Fibroblast of peridontal ligament (primary cell): ENCODE data around the gene CYTH3.

Experiments
- DNase-seq: peaks from one replicate; pipeline ENCODE4 v3.0.0-alpha.2; 2010; ENCODE audit errors: extremely low read depth

Gene CYTH3

DNA sequence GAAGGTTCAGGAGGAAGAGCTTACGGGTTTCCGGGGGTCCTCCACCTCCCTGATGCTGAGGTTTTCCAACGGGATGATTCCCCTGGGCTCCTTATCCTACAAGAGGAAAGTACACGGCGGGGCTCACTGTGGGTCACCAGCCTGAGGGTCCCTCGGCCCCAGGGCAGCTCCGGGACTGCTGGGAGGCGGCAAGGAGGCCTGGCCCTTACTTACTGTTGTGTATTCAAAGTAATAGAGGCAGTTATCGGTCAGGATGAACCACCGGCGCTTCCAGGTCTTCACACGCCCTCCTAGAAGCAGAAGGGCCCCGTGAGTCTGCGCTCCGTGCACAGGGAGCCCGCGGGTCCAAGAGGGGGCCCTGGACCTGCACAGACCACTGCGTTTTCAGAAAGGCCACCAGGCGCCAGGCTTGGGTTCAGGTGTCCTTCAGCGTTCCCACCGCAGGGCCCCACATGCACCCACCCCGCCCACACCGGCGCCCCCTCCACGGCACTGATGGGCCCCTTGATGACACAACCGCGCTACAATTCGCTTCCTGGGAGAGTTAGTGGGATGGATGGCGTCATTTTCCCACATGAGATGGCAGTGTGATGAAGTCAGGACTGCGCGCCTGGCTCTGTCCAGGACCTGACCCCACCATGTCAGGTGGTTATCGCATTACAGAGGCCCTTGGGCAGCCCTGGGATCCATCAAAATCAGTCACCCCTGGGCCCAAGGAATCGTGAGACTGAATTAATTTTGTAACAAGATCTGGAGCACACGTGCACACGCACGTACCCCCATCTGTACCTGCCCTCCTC, 106.7 kb downstream of the CYTH3 start:
- DNase-seq = no peak

DNA sequence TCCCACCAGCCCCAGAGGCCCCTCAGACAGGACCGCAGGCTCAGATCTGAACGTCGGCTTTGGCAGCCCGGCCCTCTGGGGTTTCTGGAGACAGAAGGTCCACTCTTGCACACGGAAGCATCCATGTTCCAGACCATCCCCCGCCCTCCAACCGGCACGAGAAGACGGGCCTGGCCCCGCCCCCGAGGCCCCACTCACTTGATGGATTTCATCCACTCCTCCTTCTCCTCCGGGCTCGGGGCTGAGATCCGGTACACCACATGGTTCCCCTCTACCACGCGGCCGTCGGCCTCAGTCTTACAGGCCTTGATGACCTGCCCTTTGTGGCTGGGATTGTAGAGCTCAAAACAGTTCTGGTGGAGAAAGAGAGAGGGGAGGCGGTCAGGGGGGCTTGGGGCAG, 107.3 kb downstream of the CYTH3 start:
- DNase-seq = no peak

DNA sequence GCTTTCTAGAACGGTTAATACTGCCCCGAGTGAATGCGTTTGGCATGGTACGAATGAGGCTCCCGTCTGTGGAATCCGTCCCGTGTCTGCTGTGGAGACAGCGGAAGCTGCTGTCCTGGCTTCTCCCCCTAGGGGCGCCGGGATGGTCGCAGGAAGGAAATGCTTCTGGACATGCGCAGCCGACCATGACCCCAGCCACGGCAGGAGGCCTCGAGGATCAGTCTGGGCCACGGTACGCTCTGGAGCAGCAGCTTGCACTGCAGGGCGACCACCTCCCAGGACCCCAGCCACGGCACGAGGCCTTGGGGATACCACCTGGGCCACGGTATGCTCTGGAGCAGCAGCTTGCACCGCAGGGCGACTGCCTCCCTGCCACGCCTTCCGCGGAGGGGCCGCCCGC, 107.9 kb downstream of the CYTH3 start:
- no peak for DNase-seq

DNA sequence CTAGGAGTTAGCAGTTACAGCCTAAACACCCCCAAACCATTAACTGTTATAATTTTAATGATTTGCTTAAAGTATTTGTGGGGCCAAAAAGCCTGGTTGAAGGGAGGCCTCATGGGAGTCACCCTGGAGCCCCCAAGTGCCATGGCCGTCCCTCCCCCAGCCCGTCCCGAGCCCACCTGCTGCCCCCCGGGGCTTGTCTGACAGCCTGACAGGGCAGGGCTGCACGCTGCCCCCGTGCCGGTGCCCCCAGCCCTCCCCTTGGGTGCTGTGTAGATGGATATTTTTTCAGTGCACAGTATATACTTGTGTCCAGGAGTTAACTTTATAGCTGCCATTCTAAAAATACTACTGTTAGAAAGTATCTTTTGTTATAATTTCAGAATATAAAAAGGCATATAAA, 108.4 kb downstream of the CYTH3 start:
- DNase-seq = no peak

DNA sequence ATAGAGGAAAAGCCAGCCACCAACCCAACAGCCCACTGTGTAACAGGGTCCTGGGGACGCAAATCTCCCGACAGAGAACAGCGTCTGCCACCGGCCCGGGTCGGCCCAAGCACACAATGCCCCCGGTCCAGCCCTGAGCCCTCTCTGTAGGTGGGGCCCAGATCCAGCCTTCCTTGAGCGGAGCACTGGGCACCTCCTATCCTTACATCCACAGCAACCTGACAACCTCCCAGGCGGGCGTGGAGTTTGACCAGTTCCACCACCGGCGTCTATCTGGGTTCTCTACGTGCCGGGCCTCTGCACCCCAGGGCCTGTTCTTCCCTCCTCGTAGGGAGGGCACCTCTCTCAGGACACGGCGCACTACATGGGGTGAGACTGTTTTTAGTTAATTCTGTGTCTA, 109.0 kb downstream of the CYTH3 start:
- no peak for DNase-seq

DNA sequence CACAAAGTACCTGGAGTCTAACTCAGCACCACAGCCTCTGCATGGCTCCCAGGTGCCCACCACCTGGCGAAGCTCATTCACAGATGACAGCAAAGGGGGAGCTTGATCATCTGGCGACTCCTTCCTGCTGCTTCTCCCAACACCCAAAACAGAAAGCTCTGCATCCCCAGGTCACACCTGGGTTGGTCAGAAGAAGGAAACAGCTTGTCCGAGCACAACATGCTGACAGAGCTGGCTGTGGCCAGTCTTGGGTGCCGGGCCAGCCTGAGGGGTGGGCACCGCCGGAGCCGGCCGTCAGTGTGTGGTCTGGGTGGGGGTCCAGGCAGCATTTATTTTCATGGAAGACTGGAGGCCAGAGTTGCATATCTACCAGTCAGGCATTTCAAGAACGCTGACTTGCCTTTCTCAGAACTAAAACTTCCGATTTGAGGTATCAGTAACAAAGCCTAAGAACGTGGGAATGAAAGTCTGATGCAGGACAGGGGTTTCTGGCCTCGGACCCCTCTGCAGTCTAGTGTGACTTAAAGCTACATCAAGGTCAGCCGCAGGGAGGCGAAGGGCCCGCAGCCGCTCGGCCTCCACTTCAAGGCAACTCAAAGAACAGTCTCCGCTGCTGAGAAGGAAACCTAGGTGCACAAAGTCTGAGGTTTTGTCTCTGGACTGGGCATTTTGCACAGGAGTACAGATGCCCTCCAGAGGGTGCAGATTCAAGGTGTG, 109.6 kb downstream of the CYTH3 start:
- no peak for DNase-seq

DNA sequence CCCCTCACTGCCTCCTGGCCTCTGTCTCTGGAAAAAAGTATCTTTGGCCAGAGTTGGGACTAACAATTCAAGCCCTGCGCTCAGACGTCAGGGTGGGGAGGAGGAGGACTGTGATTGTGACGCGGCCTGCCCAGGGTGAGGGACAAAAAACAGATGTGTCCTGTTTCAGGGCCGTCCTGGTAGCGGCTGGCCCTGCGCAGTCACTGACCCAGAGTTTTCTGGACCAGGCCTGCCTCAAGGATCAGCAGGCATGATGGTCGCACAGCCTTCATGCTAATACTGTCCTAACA, 110.1 kb downstream of the CYTH3 start:
- no peak for DNase-seq

DNA sequence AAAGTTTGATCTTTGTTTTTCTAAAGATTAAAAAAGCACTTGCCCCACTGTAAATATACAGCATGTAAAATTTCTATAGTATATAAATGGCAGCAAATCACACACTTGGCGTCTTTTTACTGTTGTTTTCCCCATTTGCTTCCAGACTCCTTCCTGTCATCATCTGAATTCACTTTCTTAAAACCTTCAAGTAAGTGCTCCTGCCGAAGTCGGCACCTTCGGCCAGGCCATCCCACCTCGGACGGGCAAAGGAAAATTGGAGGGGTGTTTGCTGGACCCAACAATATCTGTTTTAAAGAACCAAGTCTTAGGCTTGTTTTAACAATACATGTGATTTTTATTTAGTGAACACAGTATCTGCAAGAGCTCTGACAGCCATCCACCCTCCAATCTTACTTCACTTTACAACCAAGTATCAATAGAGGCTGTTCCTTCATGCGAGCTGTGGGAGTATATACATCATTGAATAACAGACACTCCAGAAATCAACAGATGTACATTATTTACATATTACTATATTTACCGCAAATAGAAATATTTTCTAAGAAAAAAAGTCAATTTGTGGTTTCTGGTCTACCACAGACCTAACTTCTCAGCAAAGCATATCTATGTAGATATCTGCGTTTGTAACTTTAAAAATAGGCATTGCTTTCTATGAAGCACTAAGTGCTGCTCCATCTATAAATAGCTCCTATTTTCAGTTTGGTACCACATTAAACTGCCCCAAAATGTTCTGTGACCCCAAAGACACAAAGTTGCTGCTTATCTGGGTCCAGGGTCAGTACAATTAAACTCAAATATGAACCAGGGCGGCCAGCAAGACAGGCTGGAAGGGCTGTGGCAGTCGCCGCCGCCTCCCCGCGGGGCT, 110.7 kb downstream of the CYTH3 start:
- DNase-seq = no peak

DNA sequence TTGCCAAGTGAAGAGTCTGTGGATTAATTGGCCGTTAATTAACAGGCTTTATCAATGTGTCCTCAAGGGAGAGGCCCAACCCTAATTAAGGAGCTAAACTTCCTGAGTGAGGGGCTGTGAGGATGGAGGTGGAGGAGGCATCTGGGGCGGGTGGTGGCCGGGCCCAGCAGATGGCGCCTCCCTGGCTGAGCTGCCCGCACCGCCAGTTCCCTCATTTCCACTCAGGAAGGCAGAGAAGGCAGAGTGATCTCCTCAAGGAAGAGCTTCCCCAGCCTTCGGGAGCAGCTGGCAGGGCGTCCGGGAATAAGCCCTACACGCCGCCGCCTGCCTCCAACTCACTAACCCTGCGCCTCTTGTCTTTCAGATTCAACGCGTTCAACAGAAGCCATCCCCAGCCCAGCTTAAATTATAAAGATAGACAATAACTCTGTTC, 112.2 kb downstream of the CYTH3 start:
- peak; percentile 85 for DNase-seq

DNA sequence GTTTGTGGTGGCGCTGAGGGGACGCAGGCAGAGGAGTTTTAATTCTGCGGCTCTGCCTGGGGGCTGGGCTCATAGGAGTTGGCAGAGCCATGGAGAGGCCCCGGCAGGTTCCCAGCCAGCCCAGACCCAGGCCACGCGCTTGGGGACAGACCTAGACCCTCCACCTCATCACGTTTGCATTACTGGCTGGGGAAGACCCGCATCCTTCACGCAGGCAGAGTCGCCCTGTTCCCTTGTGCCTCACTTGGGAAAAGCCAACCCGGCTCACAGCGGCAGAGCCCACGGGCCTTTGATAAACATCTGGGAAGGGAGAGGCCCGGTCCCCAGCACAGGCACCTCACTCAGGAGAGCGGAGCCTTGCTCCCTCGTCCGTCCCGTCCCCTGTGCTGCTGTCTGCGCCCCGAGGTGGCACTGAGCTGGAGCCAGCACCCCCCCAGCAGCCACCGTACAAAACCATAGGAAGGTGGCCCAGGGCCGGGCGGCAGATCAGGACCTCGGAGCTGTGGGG, 112.8 kb downstream of the CYTH3 start:
- DNase-seq = no peak

DNA sequence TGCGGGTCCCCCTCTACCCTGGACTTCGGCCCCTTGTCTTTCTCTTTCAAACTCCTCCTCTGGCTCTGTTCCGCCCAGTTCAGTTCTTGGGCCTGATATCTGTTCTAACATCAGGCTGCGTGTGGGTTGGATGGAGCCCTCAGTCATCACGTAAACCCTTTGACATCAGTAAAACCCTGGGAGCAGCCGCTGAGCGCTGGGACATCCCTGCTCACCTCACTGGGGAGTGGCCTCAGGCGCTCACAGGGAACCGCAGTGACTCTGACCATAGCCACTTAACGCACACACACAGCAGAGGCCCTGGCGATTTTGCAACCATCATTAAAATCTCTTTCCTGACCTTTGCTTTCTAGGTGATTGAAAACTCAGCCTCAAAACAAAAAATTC, 113.3 kb downstream of the CYTH3 start:
- no peak for DNase-seq

DNA sequence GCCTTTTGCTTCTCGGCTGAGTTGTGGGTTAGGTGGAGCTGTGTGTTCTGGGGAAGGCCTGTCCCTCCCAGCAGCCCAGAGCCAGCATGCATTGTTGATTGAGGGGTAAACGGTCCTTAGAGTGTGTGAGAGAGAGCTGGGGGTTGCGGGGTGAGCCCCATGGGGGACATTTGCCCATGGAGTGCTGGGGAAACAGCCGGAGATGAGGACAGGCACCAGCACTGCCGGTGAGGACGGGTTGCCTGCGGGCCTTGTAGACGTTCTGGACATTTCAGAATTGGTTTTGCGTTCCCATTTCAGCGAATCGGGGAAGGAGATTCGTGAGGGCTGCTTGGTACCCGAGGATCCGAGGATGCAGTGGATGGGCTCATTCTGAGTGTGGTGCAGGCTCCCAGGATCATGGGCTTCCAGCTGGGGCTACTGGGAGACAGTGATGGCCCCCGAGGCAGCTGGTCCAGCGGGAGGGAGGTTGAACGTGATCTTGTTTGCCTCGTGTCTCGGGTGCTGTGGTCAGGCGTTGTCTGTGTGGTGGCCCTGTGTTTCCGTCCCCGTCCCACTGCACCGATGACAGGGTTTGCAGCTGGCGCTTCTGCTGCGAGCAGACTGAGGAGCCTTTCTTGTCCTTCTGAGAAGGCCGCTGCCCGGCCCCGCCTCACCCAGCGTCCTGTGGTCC, 113.9 kb downstream of the CYTH3 start:
- DNase-seq = no peak

DNA sequence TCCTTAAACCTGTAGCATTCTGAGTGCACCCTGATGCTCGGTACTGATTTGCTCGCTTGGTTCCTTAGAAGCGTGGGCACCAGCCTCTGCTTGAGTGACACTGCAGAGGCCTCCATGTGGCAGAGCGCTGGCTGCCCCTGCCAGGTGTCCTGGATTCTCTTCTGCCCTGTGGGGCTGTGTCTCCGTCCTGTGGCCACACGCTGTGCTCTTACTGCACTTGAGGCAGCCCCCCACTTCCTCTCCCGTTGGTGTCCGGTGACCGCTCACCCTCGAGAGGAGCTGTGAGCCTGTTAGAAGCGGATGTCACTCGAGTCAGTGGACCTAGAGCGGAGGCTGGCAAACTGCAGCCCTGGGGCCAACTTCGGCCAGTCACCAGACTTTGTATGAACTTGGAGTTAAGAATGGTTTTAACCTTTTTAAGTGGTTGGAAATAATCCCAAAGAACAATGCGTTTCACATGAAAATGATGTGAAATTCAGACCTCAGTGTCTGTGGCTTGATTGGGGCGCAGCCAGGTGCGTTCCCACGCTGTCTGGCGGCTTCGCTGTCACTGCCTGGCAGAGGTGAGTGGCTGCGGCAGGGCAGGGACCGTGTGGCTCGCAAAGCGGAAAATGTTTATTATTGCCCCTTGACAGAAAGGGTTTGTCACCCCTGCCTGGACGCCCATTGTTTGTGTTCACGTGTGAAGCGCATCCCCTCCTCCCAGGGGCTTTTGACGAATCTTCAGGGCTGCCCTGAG, 114.6 kb downstream of the CYTH3 start:
- no peak for DNase-seq

DNA sequence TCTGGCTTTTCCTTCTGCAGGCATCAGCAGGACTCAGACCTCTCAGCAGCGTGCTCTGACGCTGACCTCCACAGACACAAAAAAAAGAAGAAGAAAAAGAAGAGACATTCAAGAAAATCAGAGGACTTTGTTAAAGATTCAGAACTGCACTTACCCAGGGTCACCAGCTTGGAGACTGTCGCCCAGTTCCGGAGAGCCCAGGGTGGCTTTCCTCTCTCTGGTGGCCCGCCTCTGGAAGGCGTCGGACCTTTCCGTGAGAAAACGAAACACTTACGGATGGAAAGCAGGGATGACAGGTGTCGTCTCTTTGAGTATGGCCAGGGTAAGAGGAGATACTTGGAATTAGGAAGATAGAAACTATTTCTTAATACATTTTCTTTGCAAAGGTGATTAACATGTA, 115.7 kb downstream of the CYTH3 start:
- DNase-seq = no peak

DNA sequence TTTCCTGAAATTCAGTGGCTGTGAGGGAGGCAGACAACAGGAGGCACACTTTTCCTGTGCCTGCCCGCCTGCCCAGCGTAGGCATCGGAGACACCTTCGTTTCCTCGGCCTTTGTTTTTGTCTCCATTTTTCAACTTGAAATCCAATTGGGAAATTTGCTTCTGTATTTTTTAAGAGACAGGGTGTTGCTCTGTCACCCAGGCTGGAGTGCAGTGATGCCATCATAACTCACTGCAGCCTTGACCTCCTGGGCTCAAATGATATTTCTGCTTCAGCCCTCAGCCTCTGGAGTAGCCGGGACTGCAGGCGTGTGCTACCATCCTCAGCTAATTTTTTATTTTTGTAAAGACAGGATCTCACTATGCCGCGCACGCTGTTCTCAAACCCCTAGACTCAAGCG, 116.8 kb downstream of the CYTH3 start:
- no peak for DNase-seq

DNA sequence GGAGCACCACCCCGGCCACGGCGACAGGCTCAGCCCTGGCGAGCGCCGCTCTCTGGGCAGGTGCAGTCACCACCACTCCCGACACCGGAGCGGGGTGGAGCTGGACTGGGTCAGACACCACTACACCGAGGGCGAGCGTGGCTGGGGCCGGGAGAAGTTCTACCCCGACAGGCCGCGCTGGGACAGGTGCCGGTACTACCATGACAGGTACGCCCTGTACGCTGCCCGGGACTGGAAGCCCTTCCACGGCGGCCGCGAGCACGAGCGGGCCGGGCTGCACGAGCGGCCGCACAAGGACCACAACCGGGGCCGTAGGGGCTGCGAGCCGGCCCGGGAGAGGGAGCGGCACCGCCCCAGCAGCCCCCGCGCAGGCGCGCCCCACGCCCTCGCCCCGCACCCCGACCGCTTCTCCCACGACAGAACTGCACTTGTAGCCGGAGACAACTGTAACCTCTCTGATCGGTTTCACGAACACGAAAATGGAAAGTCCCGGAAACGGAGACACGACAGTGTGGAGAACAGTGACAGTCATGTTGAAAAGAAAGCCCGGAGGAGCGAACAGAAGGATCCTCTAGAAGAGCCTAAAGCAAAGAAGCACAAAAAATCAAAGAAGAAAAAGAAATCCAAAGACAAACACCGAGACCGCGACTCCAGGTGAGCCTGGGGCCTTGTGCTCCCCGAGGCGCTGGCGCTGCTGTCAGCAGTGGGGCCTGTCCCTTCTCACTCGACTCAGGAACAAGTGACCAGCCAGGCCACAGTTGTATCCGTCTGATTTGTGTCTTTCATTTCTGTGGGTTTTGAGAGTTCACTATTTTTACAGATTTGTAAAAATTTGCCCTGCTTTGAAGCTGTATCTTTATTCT, 117.7 kb downstream of the CYTH3 start:
- no peak for DNase-seq

DNA sequence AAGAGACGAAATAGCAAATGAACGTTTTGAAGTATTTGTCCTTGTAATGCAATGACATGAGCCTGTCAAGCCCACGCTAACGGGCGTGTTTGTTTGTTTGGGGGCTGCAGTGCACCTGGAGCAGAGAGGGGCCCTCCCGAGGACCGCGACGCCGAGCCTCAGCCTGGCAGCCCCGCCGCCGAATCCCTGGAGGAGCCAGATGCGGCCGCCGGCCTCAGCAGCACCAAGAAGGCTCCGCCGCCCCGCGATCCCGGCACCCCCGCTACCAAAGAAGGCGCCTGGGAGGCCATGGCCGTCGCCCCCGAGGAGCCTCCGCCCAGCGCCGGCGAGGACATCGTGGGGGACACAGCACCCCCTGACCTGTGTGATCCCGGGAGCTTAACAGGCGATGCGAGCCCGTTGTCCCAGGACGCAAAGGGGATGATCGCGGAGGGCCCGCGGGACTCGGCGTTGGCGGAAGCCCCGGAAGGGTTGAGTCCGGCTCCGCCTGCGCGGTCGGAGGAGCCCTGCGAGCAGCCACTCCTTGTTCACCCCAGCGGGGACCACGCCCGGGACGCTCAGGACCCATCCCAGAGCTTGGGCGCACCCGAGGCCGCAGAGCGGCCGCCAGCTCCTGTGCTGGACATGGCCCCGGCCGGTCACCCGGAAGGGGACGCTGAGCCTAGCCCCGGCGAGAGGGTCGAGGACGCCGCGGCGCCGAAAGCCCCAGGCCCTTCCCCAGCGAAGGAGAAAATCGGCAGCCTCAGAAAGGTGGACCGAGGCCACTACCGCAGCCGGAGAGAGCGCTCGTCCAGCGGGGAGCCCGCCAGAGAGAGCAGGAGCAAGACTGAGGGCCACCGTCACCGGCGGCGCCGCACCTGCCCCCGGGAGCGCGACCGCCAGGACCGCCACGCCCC, 118.5 kb downstream of the CYTH3 start:
- DNase-seq = no peak

DNA sequence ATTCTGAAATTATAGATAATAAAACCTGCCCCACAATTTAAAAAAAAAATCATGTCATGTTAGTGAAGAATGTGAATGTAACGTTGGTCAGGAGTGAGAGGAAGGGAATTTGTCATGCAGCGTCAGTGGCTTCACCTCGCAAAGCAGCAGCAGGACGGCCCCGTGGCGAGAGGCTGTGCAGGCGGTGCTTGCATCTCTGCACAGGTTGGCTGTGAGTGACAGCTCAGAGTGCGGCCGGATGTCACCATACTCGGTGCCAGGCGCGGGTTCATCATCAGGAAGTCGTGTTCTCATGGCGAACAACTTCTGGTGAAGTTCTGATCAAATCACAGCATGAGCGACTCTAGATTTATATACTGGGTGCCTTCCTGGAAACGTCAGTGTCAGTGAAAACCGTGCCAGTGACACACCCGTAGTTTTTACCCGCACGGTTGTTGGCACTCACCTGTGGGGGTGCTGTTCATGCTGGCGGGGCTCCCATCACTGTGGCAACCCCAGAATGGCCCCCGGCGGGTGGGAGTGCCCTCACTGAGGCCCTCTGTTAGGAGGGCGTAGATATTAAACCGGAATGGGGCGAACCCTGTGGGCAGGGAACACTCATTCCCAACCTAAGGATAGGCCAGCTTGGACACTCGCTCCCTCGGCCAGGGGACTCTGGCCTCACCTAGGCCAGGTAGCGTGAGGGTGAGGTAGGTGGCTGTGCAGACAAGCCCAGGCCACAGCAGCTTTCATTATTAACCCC, 120.3 kb downstream of the CYTH3 start:
- DNase-seq = no peak
